ENCODE measurements around the gene KRTAP2-1. TPM values are rescaled to one million over a fixed set of nuclear protein-coding genes. Genes with fewer than 3 reads are reported as not detected.
"Not testable (repeated sequence)": the region's sequence is repeated elsewhere in the genome, so short reads cannot be mapped to it uniquely, and the experiment has no call there.

KRTAP2-1 gene
- total and polyA plus RNA-seq, 2 donors (not counting 1 experiment from before 2014, with no cell fraction given), result not detected

- Histone ChIP-seq H3K79me2 (ENCODE audit: control insufficient read depth, insufficient read depth, low read length) (no peaks in the 10 kb centered on the region), H3K4me3 (replicated peaks in 1 of 4; ENCODE audit: control extremely low read depth in 1 of 4, insufficient read depth in 1 of 4, low read depth in 3 of 4, low read length in 4 of 4) (no peak overlapping the region), H2AFZ (ENCODE audit: low read length) (no peak overlapping the region), H3K36me3 (ENCODE audit: control insufficient read depth, insufficient read depth, low read length) (no peaks in the 10 kb centered on the region), H4K20me1 (ENCODE audit: control insufficient read depth, extremely low read depth, insufficient read depth, low read length) (no peaks in the 10 kb centered on the region), H3K9ac (ENCODE audit: insufficient read depth, low read length) (no peak overlapping the region), H3K27ac (ENCODE audit: insufficient read depth, low read length) (no peak overlapping the region), H3K9me3 (ENCODE audit: control insufficient read depth, insufficient read depth, low read depth, low read length) (no peaks in the 10 kb centered on the region), H3K4me1 (ENCODE audit: control insufficient read depth, extremely low read depth, insufficient read depth, low read length) (no peaks in the 10 kb centered on the region), H3K27me3 (ENCODE audit: control insufficient read depth, insufficient read depth, low read length) (no peaks in the 10 kb centered on the region), H3K4me2 (ENCODE audit: extremely low read depth, insufficient read depth, low read length) (no peak overlapping the region)
- no peak for TF ChIP-seq EZH2 (IDR thresholded peaks at IDR 0.05; ENCODE audit: low read length, missing control alignments)
- TF ChIP-seq, protein P1, sequence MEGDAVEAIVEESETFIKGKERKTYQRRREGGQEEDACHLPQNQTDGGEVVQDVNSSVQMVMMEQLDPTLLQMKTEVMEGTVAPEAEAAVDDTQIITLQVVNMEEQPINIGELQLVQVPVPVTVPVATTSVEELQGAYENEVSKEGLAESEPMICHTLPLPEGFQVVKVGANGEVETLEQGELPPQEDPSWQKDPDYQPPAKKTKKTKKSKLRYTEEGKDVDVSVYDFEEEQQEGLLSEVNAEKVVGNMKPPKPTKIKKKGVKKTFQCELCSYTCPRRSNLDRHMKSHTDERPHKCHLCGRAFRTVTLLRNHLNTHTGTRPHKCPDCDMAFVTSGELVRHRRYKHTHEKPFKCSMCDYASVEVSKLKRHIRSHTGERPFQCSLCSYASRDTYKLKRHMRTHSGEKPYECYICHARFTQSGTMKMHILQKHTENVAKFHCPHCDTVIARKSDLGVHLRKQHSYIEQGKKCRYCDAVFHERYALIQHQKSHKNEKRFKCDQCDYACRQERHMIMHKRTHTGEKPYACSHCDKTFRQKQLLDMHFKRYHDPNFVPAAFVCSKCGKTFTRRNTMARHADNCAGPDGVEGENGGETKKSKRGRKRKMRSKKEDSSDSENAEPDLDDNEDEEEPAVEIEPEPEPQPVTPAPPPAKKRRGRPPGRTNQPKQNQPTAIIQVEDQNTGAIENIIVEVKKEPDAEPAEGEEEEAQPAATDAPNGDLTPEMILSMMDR (conservative IDR thresholded peaks at IDR 0.05 in 1 of 2, IDR thresholded peaks at IDR 0.05 in 1 of 2; ENCODE audit: low read depth in 1 of 2, low read length in 2 of 2), result no peak
- no peak for DNase-seq (ENCODE audit: low read depth in 2 of 2)
Measured at GRCh38 chr17:41003926-41004325, 43.2 kb downstream of the KRTAP2-1 start.

GRCh38 chr17:41002814-41003213 lies 44.3 kb downstream of the KRTAP2-1 start:
- Histone ChIP-seq H3K27me3 (ENCODE audit: control insufficient read depth, insufficient read depth, low read length) (no peaks in the 10 kb centered on the region), H3K79me2 (ENCODE audit: control insufficient read depth, insufficient read depth, low read length) (no peaks in the 10 kb centered on the region), H3K4me1 (ENCODE audit: control insufficient read depth, extremely low read depth, insufficient read depth, low read length) (no peaks in the 10 kb centered on the region), H3K4me3 (replicated peaks in 1 of 4; ENCODE audit: control extremely low read depth in 1 of 4, insufficient read depth in 1 of 4, low read depth in 3 of 4, low read length in 4 of 4) (no peak overlapping the region), H4K20me1 (ENCODE audit: control insufficient read depth, extremely low read depth, insufficient read depth, low read length) (no peaks in the 10 kb centered on the region), H3K9ac (ENCODE audit: insufficient read depth, low read length) (no peak overlapping the region), H3K27ac (ENCODE audit: insufficient read depth, low read length) (no peak overlapping the region), H3K4me2 (ENCODE audit: extremely low read depth, insufficient read depth, low read length) (no peak overlapping the region), H2AFZ (ENCODE audit: low read length) (no peak overlapping the region), H3K9me3 (ENCODE audit: control insufficient read depth, insufficient read depth, low read depth, low read length) (no peaks in the 10 kb centered on the region), H3K36me3 (ENCODE audit: control insufficient read depth, insufficient read depth, low read length) (no peaks in the 10 kb centered on the region)
- DNase-seq (ENCODE audit: low read depth in 2 of 2), result peak in 1 of 2 donors; percentile 8
- no peak for TF ChIP-seq EZH2 (IDR thresholded peaks at IDR 0.05; ENCODE audit: low read length, missing control alignments)
- TF ChIP-seq, protein P1 (conservative IDR thresholded peaks at IDR 0.05 in 1 of 2, IDR thresholded peaks at IDR 0.05 in 1 of 2; ENCODE audit: low read depth in 1 of 2, low read length in 2 of 2), result no peak

DNA sequence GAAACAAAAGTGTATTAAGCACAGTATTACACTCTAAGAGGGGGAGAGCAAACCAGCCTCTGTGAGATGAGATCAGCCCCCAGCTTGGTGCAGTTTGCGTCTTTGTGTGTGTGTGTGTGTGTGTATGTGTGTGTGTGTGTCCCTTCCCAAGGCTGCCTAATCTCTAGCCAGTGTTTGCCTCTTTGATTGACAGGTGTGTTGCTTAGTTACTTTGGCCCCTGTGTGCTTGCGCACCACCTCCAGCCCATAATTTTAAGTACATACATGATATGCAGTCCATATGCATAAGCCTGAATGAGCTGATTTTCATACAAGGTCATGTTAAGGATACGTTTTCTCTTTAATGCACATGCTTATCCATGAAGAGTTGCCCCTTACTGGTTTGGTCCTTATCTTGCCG lies 45.3 kb downstream of the KRTAP2-1 start:
- H3K9ac ChIP-seq (ENCODE audit: insufficient read depth, low read length), result no peak overlapping the region

DNA sequence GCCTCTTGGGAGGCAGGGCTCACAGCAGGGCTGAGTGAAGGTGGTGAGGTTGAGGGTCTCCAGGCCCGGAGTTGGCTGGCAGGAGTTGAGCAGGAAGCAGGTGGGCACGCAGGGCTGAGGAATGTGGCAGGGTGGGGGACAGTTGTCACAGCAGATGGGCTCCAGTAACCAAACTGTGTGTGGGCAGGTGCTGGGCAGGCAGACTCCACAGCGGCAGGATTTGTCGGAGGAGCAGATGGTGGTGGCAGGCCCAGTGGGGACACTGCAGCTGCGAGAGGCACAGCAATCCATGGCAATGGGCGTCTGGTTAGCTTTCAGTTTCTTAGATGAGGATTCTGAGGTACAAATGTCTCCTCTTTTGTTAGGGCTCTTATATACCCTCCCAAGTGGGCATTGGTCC lies 47.6 kb downstream of the KRTAP2-1 start, which contains the start of gene KRTAP3-2:
Gene KRTAP3-2, minus strand, starts transcription at position 344 of the 400 bp plus-strand sequence. Its CDS starts 53 bp downstream, at position 291.
- not testable (repeated sequence) for DNase-seq (ENCODE audit: low read depth in 2 of 2); H3K79me2 ChIP-seq (ENCODE audit: control insufficient read depth, insufficient read depth, low read length); H3K27ac ChIP-seq (ENCODE audit: insufficient read depth, low read length)

More for the DNA sequence above, 45.3 kb downstream of the KRTAP2-1 start:
- Histone ChIP-seq H3K36me3 (ENCODE audit: control insufficient read depth, insufficient read depth, low read length) (no peaks in the 10 kb centered on the region), H3K27me3 (ENCODE audit: control insufficient read depth, insufficient read depth, low read length) (no peaks in the 10 kb centered on the region), H3K79me2 (ENCODE audit: control insufficient read depth, insufficient read depth, low read length) (no peaks in the 10 kb centered on the region), H3K27ac (ENCODE audit: insufficient read depth, low read length) (no peak overlapping the region), H4K20me1 (ENCODE audit: control insufficient read depth, extremely low read depth, insufficient read depth, low read length) (no peaks in the 10 kb centered on the region), H3K9me3 (ENCODE audit: control insufficient read depth, insufficient read depth, low read depth, low read length) (no peaks in the 10 kb centered on the region), H3K4me1 (ENCODE audit: control insufficient read depth, extremely low read depth, insufficient read depth, low read length) (no peaks in the 10 kb centered on the region), H2AFZ (ENCODE audit: low read length) (no peak overlapping the region), H3K4me2 (ENCODE audit: extremely low read depth, insufficient read depth, low read length) (no peak overlapping the region), H3K4me3 (replicated peaks in 1 of 4; ENCODE audit: control extremely low read depth in 1 of 4, insufficient read depth in 1 of 4, low read depth in 3 of 4, low read length in 4 of 4) (no peak overlapping the region)
- DNase-seq (ENCODE audit: low read depth in 2 of 2), result no peak
- TF ChIP-seq, protein P1 (conservative IDR thresholded peaks at IDR 0.05 in 1 of 2, IDR thresholded peaks at IDR 0.05 in 1 of 2; ENCODE audit: low read depth in 1 of 2, low read length in 2 of 2), result no peak
- no peak for TF ChIP-seq EZH2 (IDR thresholded peaks at IDR 0.05; ENCODE audit: low read length, missing control alignments)

More for the DNA sequence above, 47.6 kb downstream of the KRTAP2-1 start, which contains the start of gene KRTAP3-2:
- H3K4me2 ChIP-seq (ENCODE audit: extremely low read depth, insufficient read depth, low read length); H4K20me1 ChIP-seq (ENCODE audit: control insufficient read depth, extremely low read depth, insufficient read depth, low read length); H3K9ac ChIP-seq (ENCODE audit: insufficient read depth, low read length); H3K4me3 ChIP-seq (replicated peaks in 1 of 4; ENCODE audit: control extremely low read depth in 1 of 4, insufficient read depth in 1 of 4, low read depth in 3 of 4, low read length in 4 of 4); H3K4me1 ChIP-seq (ENCODE audit: control insufficient read depth, extremely low read depth, insufficient read depth, low read length); H3K36me3 ChIP-seq (ENCODE audit: control insufficient read depth, insufficient read depth, low read length); H3K27me3 ChIP-seq (ENCODE audit: control insufficient read depth, insufficient read depth, low read length); H2AFZ ChIP-seq (ENCODE audit: low read length); H3K9me3 ChIP-seq (ENCODE audit: control insufficient read depth, insufficient read depth, low read depth, low read length): not testable (repeated sequence)
